ENCODE results near the gene PAK1.

GRCh38 chr11:77318600-77318999, 155.3 kb downstream of the PAK1 start:
- no peak for TF ChIP-seq EZH2 (IDR thresholded peaks at IDR 0.05; ENCODE audit: low read length, unreplicated experiment)
- TF ChIP-seq CTCF (conservative IDR thresholded peaks at IDR 0.05; ENCODE audit: low read depth, low read length): no peak
- no peak for TF ChIP-seq EZH2phosphoT487 (IDR thresholded peaks at IDR 0.05; ENCODE audit: borderline replicate concordance, low read length)
